SK-N-SH treated with all-trans-retinoic acid at 6 μM for 48 hours (cell line): ENCODE results near the gene PYM1.
"Not testable (repeated sequence)": the region's sequence is repeated elsewhere in the genome, so short reads cannot be mapped to it uniquely, and the experiment has no call there.

ENCODE experiments used
- ATAC-seq: fragments of 200-7000 bp; cut with Tn5 transposase; 3 replicates; pipeline ENCODE4 v1.9.1; 2020; ENCODE audit warnings: mild to moderate bottlenecking, moderate library complexity
- ARNTL ChIP-seq: fragments of 450-650 bp; formaldehyde crosslinking; IDR thresholded peaks from 2 replicates; pipeline ENCODE4 v1.5.0; 2020; ENCODE audit warnings: low read depth, mild to moderate bottlenecking, moderate library complexity, borderline replicate concordance
- CSDC2 ChIP-seq: fragments of 250-450 bp; sonication (Bioruptor Pico); IDR thresholded peaks from 2 replicates; pipeline ENCODE4 v1.5.0; 2020; ENCODE audit warnings: mild to moderate bottlenecking, moderate library complexity
- ESRRG ChIP-seq: fragments of 250-450 bp; sonication (Bioruptor Pico); IDR thresholded peaks from 2 replicates; pipeline ENCODE4 v1.6.1; 2021; ENCODE audit warnings: mild to moderate bottlenecking
- OSR1 ChIP-seq: fragments of 250-450 bp; sonication (Bioruptor Pico); IDR thresholded peaks from 2 replicates; pipeline ENCODE4 v1.8.0; 2022; ENCODE audit warnings: moderate library complexity, mild to moderate bottlenecking, inconsistent platforms
- POU6F1 ChIP-seq: fragments of 250-450 bp; sonication (Bioruptor Pico); IDR thresholded peaks from 2 replicates; pipeline ENCODE4 v1.8.0; 2021; ENCODE audit warnings: low read depth, mild to moderate bottlenecking, moderate library complexity, borderline replicate concordance
- RARB ChIP-seq: fragments of 250-450 bp; sonication (Bioruptor Pico); IDR thresholded peaks from 2 replicates; pipeline ENCODE4 v1.8.0; 2021; ENCODE audit warnings: mild to moderate bottlenecking, moderate library complexity
- SNAI2 ChIP-seq: fragments of 250-450 bp; sonication (Bioruptor Pico); IDR thresholded peaks from 2 replicates; pipeline ENCODE4 v1.5.0; 2020; ENCODE audit warnings: mild to moderate bottlenecking, moderate library complexity
- TOX ChIP-seq: fragments of 250-450 bp; sonication (Bioruptor Pico); IDR thresholded peaks from 2 replicates; pipeline ENCODE4 v1.8.0; 2021; ENCODE audit warnings: mild to moderate bottlenecking, moderate library complexity, borderline replicate concordance
- ZC3H10 ChIP-seq: fragments of 250-450 bp; sonication (Bioruptor Pico); IDR thresholded peaks from 2 replicates; pipeline ENCODE4 v1.5.1; 2021; ENCODE audit warnings: mild to moderate bottlenecking, moderate library complexity
- ZFP30 ChIP-seq: fragments of 450-650 bp; formaldehyde crosslinking; IDR thresholded peaks from 2 replicates; pipeline ENCODE4 v1.5.0; 2022; ENCODE audit warnings: mild to moderate bottlenecking, moderate library complexity
- ZNF8 ChIP-seq: fragments of 450-650 bp; formaldehyde crosslinking; IDR thresholded peaks from 2 replicates; pipeline ENCODE4 v1.5.0; 2020; ENCODE audit warnings: mild to moderate bottlenecking, moderate library complexity
- TF ChIP-seq, protein P1 (sequence below): fragments of 250-450 bp; sonication (Bioruptor Pico); IDR thresholded peaks from 2 replicates; pipeline ENCODE4 v1.5.0; 2020; ENCODE audit warnings: mild to moderate bottlenecking, moderate library complexity
- TF ChIP-seq, protein P2 (sequence below): fragments of 250-450 bp; sonication (Bioruptor Pico); IDR thresholded peaks from 2 replicates; pipeline ENCODE4 v1.8.0; 2020; ENCODE audit warnings: mild to moderate bottlenecking, moderate library complexity, borderline replicate concordance
- TF ChIP-seq, protein P3 (sequence below): fragments of 250-450 bp; sonication (Bioruptor Pico); IDR thresholded peaks from 2 replicates; pipeline ENCODE4 v1.5.1; 2020; ENCODE audit warnings: low read depth, mild to moderate bottlenecking, moderate library complexity

The PYM1 gene

GRCh38 chr12:55926738-55927587, 731 bp downstream of the PYM1 start:
- TF ChIP-seq ZFP30 (CRISPR knock-in tag) (no peak), POU6F1 (0 out of 2 replicates have a peak, but pooled peaks have one; percentile 21)

DNA sequence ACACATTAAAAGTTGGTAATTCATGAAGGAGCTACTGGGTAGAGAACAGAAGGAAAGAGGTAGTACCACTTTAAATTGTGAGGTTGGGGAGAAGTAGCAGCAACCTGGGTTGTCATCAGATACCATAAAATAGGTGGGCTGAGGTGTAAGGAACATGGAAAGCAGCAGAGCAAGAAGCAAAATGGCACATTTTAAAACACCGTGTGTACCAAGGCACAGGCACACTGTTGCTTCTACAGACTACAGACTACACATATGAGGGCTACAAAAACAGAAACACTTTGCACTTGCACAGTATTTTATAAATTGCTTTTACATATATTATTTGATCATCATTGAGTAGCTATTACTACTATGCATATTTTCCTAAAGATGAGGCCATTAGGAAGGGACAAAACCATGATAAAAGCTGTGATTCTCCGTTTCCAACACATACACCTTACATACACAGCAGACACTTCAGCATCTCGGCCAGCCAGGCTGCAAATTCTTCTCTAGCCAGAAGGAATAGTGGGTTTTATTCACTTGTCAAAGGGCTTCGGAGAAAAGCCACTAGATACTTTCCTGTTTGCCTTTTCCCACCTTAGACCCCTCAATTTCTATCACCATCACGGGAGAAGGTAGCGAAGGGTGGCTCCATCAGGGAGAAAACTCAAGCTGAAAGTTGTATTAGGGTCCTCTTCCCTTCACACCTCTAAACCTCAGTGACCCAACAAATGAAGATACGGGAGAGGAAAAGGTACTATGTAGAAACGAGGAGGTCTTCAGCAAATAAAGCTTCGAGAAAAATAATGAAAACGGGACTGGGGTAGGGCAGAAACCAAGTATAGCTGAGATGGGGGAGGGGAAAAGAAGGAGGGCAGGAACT, 1.6 kb downstream of the PYM1 start:
- TF ChIP-seq ZFP30 (CRISPR knock-in tag) (no peak), ZNF8 (CRISPR knock-in tag) (no peak), RARB (CRISPR knock-in tag) (no peak), ZC3H10 (CRISPR knock-in tag) (no peak), OSR1 (CRISPR knock-in tag) (no peak), ESRRG (CRISPR knock-in tag) (no peak), CSDC2 (CRISPR knock-in tag) (no peak)
- TF ChIP-seq, protein P1, sequence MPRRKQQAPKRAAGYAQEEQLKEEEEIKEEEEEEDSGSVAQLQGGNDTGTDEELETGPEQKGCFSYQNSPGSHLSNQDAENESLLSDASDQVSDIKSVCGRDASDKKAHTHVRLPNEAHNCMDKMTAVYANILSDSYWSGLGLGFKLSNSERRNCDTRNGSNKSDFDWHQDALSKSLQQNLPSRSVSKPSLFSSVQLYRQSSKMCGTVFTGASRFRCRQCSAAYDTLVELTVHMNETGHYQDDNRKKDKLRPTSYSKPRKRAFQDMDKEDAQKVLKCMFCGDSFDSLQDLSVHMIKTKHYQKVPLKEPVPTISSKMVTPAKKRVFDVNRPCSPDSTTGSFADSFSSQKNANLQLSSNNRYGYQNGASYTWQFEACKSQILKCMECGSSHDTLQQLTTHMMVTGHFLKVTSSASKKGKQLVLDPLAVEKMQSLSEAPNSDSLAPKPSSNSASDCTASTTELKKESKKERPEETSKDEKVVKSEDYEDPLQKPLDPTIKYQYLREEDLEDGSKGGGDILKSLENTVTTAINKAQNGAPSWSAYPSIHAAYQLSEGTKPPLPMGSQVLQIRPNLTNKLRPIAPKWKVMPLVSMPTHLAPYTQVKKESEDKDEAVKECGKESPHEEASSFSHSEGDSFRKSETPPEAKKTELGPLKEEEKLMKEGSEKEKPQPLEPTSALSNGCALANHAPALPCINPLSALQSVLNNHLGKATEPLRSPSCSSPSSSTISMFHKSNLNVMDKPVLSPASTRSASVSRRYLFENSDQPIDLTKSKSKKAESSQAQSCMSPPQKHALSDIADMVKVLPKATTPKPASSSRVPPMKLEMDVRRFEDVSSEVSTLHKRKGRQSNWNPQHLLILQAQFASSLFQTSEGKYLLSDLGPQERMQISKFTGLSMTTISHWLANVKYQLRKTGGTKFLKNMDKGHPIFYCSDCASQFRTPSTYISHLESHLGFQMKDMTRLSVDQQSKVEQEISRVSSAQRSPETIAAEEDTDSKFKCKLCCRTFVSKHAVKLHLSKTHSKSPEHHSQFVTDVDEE = no peak
- TF ChIP-seq, protein P2, sequence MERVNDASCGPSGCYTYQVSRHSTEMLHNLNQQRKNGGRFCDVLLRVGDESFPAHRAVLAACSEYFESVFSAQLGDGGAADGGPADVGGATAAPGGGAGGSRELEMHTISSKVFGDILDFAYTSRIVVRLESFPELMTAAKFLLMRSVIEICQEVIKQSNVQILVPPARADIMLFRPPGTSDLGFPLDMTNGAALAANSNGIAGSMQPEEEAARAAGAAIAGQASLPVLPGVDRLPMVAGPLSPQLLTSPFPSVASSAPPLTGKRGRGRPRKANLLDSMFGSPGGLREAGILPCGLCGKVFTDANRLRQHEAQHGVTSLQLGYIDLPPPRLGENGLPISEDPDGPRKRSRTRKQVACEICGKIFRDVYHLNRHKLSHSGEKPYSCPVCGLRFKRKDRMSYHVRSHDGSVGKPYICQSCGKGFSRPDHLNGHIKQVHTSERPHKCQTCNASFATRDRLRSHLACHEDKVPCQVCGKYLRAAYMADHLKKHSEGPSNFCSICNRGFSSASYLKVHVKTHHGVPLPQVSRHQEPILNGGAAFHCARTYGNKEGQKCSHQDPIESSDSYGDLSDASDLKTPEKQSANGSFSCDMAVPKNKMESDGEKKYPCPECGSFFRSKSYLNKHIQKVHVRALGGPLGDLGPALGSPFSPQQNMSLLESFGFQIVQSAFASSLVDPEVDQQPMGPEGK (CRISPR knock-in tag) = no peak
- TF ChIP-seq, protein P3, sequence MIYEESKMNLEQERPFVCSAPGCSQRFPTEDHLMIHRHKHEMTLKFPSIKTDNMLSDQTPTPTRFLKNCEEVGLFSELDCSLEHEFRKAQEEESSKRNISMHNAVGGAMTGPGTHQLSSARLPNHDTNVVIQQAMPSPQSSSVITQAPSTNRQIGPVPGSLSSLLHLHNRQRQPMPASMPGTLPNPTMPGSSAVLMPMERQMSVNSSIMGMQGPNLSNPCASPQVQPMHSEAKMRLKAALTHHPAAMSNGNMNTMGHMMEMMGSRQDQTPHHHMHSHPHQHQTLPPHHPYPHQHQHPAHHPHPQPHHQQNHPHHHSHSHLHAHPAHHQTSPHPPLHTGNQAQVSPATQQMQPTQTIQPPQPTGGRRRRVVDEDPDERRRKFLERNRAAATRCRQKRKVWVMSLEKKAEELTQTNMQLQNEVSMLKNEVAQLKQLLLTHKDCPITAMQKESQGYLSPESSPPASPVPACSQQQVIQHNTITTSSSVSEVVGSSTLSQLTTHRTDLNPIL (CRISPR knock-in tag) = no peak
- TF ChIP-seq, all 23 proteins: peak for 0

More at GRCh38 chr12:55926738-55927587, 731 bp downstream of the PYM1 start:
- ATAC-seq = peak; percentile 79

GRCh38 chr12:55925371-55925770, 2.3 kb downstream of the PYM1 start:
- no peak for ATAC-seq
- TF ChIP-seq POU6F1 (no peak), ARNTL (CRISPR knock-in tag) (no peak), TOX (CRISPR knock-in tag) (no peak), ZNF8 (CRISPR knock-in tag) (no peak), SNAI2 (CRISPR knock-in tag) (no peak)
- TF ChIP-seq, protein P3 (CRISPR knock-in tag) = no peak

More for the DNA sequence above, 1.6 kb downstream of the PYM1 start:
- ATAC-seq = peak; percentile 2; the same call in 2 of the 3 replicates

DNA sequence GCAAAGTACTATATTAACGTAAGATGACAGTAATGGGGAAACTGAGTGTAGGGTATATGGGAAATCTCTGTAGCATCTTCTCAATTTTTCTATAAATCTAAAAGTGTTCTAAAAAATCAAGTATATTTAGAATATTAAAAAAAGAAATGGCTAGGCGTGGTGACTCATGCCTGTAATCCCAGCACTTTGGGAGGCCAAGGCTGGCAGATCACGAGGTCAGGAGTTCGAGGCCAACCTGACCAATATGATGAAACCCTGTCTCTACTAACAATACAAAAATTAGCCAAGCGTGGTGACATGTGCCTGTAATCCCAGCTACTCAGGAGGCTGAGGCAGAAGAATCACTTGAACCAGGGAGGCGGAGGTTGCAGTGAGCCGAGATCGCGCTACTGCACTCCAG, 4.0 kb downstream of the PYM1 start:
- ATAC-seq = not testable (repeated sequence)
